GM12878 (cell line): Measurements from ENCODE around the gene CWF19L2. TPM values are rescaled to one million over a fixed set of nuclear protein-coding genes. Genes with fewer than 3 reads are reported as not detected.

Experiments used
- ATAC-seq: fragments of 200-7000 bp; cut with Tn5 transposase; 3 replicates; pipeline ENCODE4 v1.9.1; 2020; ENCODE audit warnings: mild to moderate bottlenecking, moderate library complexity
- BruUV-seq: library from RNA; stranded (reverse); fragments of 400-500 nt; replicated peaks from 2 replicates; lab custom pipeline; 2021; lab: Mats Ljungman, UMichigan
- CTCF ChIA-PET: fragments of 300-600 bp; sonication (Branson Sonifier 250); formaldehyde crosslinking; extraction: SDS; loops from one replicate; lab custom pipeline; 2021; ENCODE audit warnings: inconsistent platforms; lab: Yijun Ruan, JAX
- POLR2A ChIA-PET: fragments of 350-600 bp; formaldehyde crosslinking; extraction: SDS; loops from one replicate; lab custom pipeline; 2021; ENCODE audit warnings: inconsistent platforms; lab: Charles Lee
- RAD21 ChIA-PET: fragments of 300-600 bp; sonication (Branson Sonifier 250); formaldehyde crosslinking; loops from one replicate; lab custom pipeline; 2023; ENCODE audit warnings: antibody characterized with exemption; ENCODE audit not compliant: unreplicated experiment; lab: Charles Lee
- SMC1A ChIA-PET: fragments of 300-600 bp; sonication (Branson Sonifier 250); formaldehyde crosslinking; loops from one replicate; lab custom pipeline; 2023; ENCODE audit not compliant: unreplicated experiment, uncharacterized antibody; lab: Charles Lee
- DNase-seq: peaks from one replicate; pipeline ENCODE4 v3.0.0-alpha.2; 2011; ENCODE audit warnings: low read depth, low spot score
- FAIRE-seq: peaks from 3 replicates; lab custom pipeline; 2011; peaks lifted over from hg19 to GRCh38; lab: Jason Lieb, UNC
- H2AFZ ChIP-seq: 2 replicates; pipeline ENCODE4 v1.6.0; 2011; ENCODE audit warnings: low read depth, low read length, control low read depth; ENCODE audit not compliant: control insufficient read depth
- H3K27ac ChIP-seq: 2 replicates; pipeline ENCODE4 v1.5.1; 2011; ENCODE audit warnings: control low read depth; ENCODE audit not compliant: control insufficient read depth, insufficient read depth
- H3K27me3 ChIP-seq, 2 experiments: replicated peaks in 1 of 2; 2 replicates each; pipeline versions ENCODE4 v1.6.0 to v1.6.1; 2011; ENCODE audit warnings: low read length in 1 of 2; ENCODE audit not compliant: control insufficient read depth in 2 of 2, insufficient read depth in 2 of 2
- H3K36me3 ChIP-seq, 2 experiments: 2 replicates each; pipeline ENCODE4 v1.5.1; 2011; ENCODE audit warnings: low read length in 1 of 2; ENCODE audit not compliant: control insufficient read depth in 2 of 2, insufficient read depth in 2 of 2
- H3K4me1 ChIP-seq: 2 replicates; pipeline ENCODE4 v1.6.1; 2011; ENCODE audit warnings: mild to moderate bottlenecking, low read length, moderate library complexity, mixed read lengths; ENCODE audit not compliant: control insufficient read depth, insufficient read depth
- H3K4me2 ChIP-seq: 2 replicates; pipeline ENCODE4 v1.6.0; 2011; ENCODE audit warnings: control low read depth; ENCODE audit not compliant: control insufficient read depth, insufficient read depth
- H3K4me3 ChIP-seq: fragments of 200-600 bp; sonication (generic); 2 replicates; pipeline ENCODE4 v1.5.1; 2016
- H3K79me2 ChIP-seq: 2 replicates; pipeline ENCODE4 v1.6.0; 2011; ENCODE audit warnings: low read length; ENCODE audit not compliant: control insufficient read depth, insufficient read depth
- H3K9ac ChIP-seq: 2 replicates; pipeline ENCODE4 v1.8.0; 2011; ENCODE audit warnings: low read length, control low read depth, mixed read lengths; ENCODE audit not compliant: control insufficient read depth, insufficient read depth
- H3K9me3 ChIP-seq: replicated peaks from 3 replicates; pipeline ENCODE4 v1.5.1; 2011; ENCODE audit warnings: mild to moderate bottlenecking, low read length; ENCODE audit not compliant: control insufficient read depth, insufficient read depth
- H4K20me1 ChIP-seq: 2 replicates; pipeline ENCODE4 v1.6.0; 2011; ENCODE audit not compliant: control insufficient read depth, insufficient read depth
- MEF2B ChIP-seq: fragments of 450-650 bp; IDR thresholded peaks from 2 replicates; pipeline ENCODE4 v1.6.1; 2018; ENCODE audit warnings: mild to moderate bottlenecking, moderate library complexity; ENCODE audit not compliant: partially characterized antibody, poor library complexity, severe bottlenecking
- MYC ChIP-seq: IDR thresholded peaks from 2 replicates; pipeline ENCODE4 v1.6.1; 2011; ENCODE audit warnings: mild to moderate bottlenecking, low read length, moderate library complexity, inconsistent platforms; ENCODE audit not compliant: insufficient read depth, insufficient replicate concordance, insufficient read length, severe bottlenecking
- SKIL ChIP-seq: fragments of 450-650 bp; IDR thresholded peaks from 2 replicates; pipeline ENCODE4 v1.6.1; 2017; ENCODE audit warnings: mild to moderate bottlenecking, low read depth, inconsistent platforms; ENCODE audit not compliant: poor library complexity, severe bottlenecking
- SPI1 ChIP-seq: IDR thresholded peaks from 2 replicates; pipeline ENCODE4 v1.6.1; 2011; ENCODE audit warnings: low read depth, mild to moderate bottlenecking, low read length, moderate library complexity, borderline replicate concordance; ENCODE audit not compliant: insufficient read depth
- SUZ12 ChIP-seq: fragments of 200-600 bp; sonication (generic); IDR thresholded peaks from one replicate; pipeline ENCODE4 v1.6.1; 2018; ENCODE audit warnings: antibody characterized with exemption, mild to moderate bottlenecking; ENCODE audit not compliant: unreplicated experiment
- TBL1XR1 ChIP-seq: IDR thresholded peaks from 2 replicates; pipeline ENCODE4 v1.6.1; 2012; ENCODE audit warnings: low read depth, low read length, improper control_type of control experiment
- WGBS: methylation state at CpG from one replicate; pipeline ENCODE4 v1.1.6; 2016; ENCODE audit warnings: low lambda C conversion rate; ENCODE audit not compliant: insufficient replicate concordance, insufficient coverage; ENCODE audit errors: missing lambda C conversion rate; 5-methylcytosine and 5-hydroxymethylcytosine counted together
- in situ Hi-C: fragments of 300-500 bp; cut with MboI; formaldehyde crosslinking; loops from 9 replicates; pipeline ENCODE4 v1.14.3; 2018; ENCODE audit warnings: mixed read lengths
- intact Hi-C: fragments of 100-400 bp; cut with micrococcal nuclease; formaldehyde crosslinking; loops from one replicate; pipeline ENCODE4 v1.14.2; 2022; ENCODE audit not compliant: unreplicated experiment
- polyA plus RNA-seq, 11 experiments: library from polyadenylated mRNA; depleted of rRNA in 4 of 11; unstranded in 6 of 11; stranded (reverse) in 5 of 11; fragments of >200 nt; fragmentation: Nextera tagmentation in 4 of 11; fragmentation: Illumina TruSeq in 1 of 11; extraction: Ambion mirVana in 4 of 11; extraction: Trizol in 1 of 11; gene quantifications; 1 replicate in 1 of 11; 2 replicates in 10 of 11; pipeline versions ENCODE4 v1.2.1 to v1.2.3, GENCODE V29; 2011 to 2016; ENCODE audit warnings: inconsistent platforms in 2 of 11, missing spikeins in 2 of 11, low read depth in 1 of 11
- total RNA-seq, 4 experiments: library from RNA; depleted of rRNA in 3 of 4; stranded (reverse); fragments of >200 nt in 3 of 4; fragmentation: Illumina TruSeq in 1 of 4; extraction: Trizol in 1 of 4; gene quantifications; 2 replicates each; pipeline versions ENCODE4 v1.2.1 to v1.2.3, GENCODE V29; 2013 to 2021
- TF ChIP-seq, protein P1 (sequence below): IDR thresholded peaks from 2 replicates; pipeline ENCODE4 v1.6.1; 2011; ENCODE audit warnings: borderline replicate concordance, low read depth, mild to moderate bottlenecking, moderate library complexity, mixed read lengths, low read length; ENCODE audit not compliant: insufficient read depth; ENCODE audit errors: extremely low read length

Gene CWF19L2
- total and polyA plus RNA-seq, 10 of the 15 experiments (the other 5 are each of a cell fraction or from before 2014, with no cell fraction given): 4.5 to 18.8 (median 7.2) TPM

GRCh38 chr11:107331728-107332127, 125.9 kb downstream of the CWF19L2 start:
- Histone ChIP-seq H3K27ac (no peak overlapping the region), H3K9me3 (no peaks in the 10 kb centered on the region), H3K36me3 (no peaks in the 10 kb centered on the region; a peak in 1 of 4 replicates), H3K4me2 (no peak overlapping the region), H3K79me2 (no peaks in the 10 kb centered on the region), H4K20me1 (no peaks in the 10 kb centered on the region), H3K27me3 (no peaks in the 10 kb centered on the region), H3K4me3 (no peak overlapping the region), H3K4me1 (no peaks in the 10 kb centered on the region), H3K9ac (no peak overlapping the region)
- ChIA-PET SMC1A (no interaction called here), RAD21 (no interaction called here), CTCF (no interaction called here)
- no TSS peak for BruUV-seq
- in situ Hi-C loops: no loop called here
- DNase-seq (no peak), ATAC-seq (no peak)
- 100% methylated on average over 1 of the region's 1 CpG for WGBS
- intact Hi-C loops: no loop called here
- no peak for TF ChIP-seq SKIL
- no peak for TF ChIP-seq MEF2B
- TF ChIP-seq, protein P1, sequence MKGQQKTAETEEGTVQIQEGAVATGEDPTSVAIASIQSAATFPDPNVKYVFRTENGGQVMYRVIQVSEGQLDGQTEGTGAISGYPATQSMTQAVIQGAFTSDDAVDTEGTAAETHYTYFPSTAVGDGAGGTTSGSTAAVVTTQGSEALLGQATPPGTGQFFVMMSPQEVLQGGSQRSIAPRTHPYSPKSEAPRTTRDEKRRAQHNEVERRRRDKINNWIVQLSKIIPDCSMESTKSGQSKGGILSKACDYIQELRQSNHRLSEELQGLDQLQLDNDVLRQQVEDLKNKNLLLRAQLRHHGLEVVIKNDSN: no peak
- TF ChIP-seq MYC: no peak
- no peak for TF ChIP-seq TBL1XR1
- peak; percentile 40; the same call in 1 of the 2 replicates for TF ChIP-seq SPI1
- TF ChIP-seq SUZ12: no peak
- TF ChIP-seq, all 136 proteins: peak for 1
- no peak for FAIRE-seq
- no peak overlapping the region for H2AFZ ChIP-seq
- POLR2A ChIA-PET: no interaction called here
